ENCODE data around the gene WDR64. TPM values are rescaled to one million over a fixed set of nuclear protein-coding genes. Genes with fewer than 3 reads are reported as not detected.

WDR64 gene
- total and polyA plus RNA-seq, 2 of the 13 experiments (the other 11 are each of a cell fraction or from before 2014, with no cell fraction given) = not detected

DNA sequence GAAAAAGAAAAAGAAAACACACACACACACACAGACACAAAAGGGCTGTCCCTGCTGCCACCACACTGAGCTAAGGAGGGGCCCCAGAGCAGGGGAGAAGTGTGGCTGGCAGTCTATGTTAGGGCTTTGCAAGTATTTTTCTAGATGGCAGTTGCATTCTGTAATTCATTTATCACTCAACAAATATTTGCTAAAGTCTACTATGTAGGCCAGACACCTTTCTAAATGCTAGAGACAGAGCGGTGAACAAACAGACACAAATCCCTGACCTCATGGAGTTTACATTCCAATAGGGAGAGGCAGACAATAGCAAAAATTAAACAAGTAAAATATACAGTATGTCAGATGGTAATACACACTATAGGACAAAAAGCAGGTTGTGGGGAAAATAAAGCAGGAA lies 20.2 kb downstream of the WDR64 start:
- Histone ChIP-seq H2AFZ (ENCODE audit: low read length) (no peak overlapping the region), H3K4me1 (ENCODE audit: insufficient read depth, low read length) (peaks cover 11% of the 10 kb centered on the region), H3K4me3 (replicated peaks in 1 of 3; ENCODE audit: insufficient read depth in 1 of 3, low read depth in 2 of 3, low read length in 3 of 3) (no peak overlapping the region), H3K9me3 (ENCODE audit: low read length) (no peaks in the 10 kb centered on the region), H3K27ac (ENCODE audit: extremely low read length, insufficient read depth, low read length) (no peak overlapping the region), H3K27me3 (ENCODE audit: control insufficient read depth in 1 of 2, insufficient read depth in 2 of 2, low read length in 2 of 2) (no peaks in the 10 kb centered on the region), H3K79me2 (ENCODE audit: insufficient read depth, low read length) (no peaks in the 10 kb centered on the region), H3K36me3 (replicated peaks in 1 of 2; ENCODE audit: control insufficient read depth in 1 of 2, insufficient read depth in 2 of 2, low read length in 2 of 2) (no peaks in the 10 kb centered on the region), H4K20me1 (ENCODE audit: insufficient read depth, low read length) (no peaks in the 10 kb centered on the region), H3K4me2 (ENCODE audit: low read depth, low read length) (no peak overlapping the region), H3K9ac (ENCODE audit: insufficient read depth, low read depth, low read length) (no peak overlapping the region)
- intact Hi-C loops (cut with micrococcal nuclease; ENCODE audit: unreplicated experiment) (no loop called here), in situ Hi-C loops (cut with HindIII; ENCODE audit: extremely low pct_ligation_motif_present, low pct_unique_long_range_greater_than_20kb) (no loop called here)
- peak; percentile 96 for ATAC-seq
- CTCF ChIA-PET (ENCODE audit: low intra/inter-chr PET ratio, low total read pairs) = no interaction called here
- FAIRE-seq = no peak
- BruUV-seq (replicated peaks) = no TSS peak
- DNase-seq (ENCODE audit: low spot score) = peak; percentile 65
- 0% methylated on average over 1 of the region's 1 CpG for WGBS (ENCODE audit: low lambda C conversion rate)
- POLR2A ChIA-PET = interaction anchor here (1.4 kb wide), 1 partner anchor 31 kb away, joined by 6 read pairs; the partner anchor contains the start of genes CHML and OPN3
- TF ChIP-seq NCOA2 (CRISPR knock-in tag; IDR thresholded peaks at IDR 0.05) = 0 out of 2 replicates have a peak, but pooled peaks have one; percentile 11
- TF ChIP-seq SOX5 (CRISPR knock-in tag; IDR thresholded peaks at IDR 0.05; ENCODE audit: borderline replicate concordance) = peak; percentile 77
- peak; percentile 73 for TF ChIP-seq BCL6 (CRISPR knock-in tag; IDR thresholded peaks at IDR 0.05)
- 0 out of 2 replicates have a peak, but pooled peaks have one; percentile 21 for TF ChIP-seq NR2F6 (IDR thresholded peaks at IDR 0.05)
- no peak for TF ChIP-seq NR2F6 (CRISPR knock-in tag; IDR thresholded peaks at IDR 0.05)
- 0 out of 2 replicates have a peak, but pooled peaks have one; percentile 30 for TF ChIP-seq HNF1B (CRISPR knock-in tag; IDR thresholded peaks at IDR 0.05)
- TF ChIP-seq, protein P1, sequence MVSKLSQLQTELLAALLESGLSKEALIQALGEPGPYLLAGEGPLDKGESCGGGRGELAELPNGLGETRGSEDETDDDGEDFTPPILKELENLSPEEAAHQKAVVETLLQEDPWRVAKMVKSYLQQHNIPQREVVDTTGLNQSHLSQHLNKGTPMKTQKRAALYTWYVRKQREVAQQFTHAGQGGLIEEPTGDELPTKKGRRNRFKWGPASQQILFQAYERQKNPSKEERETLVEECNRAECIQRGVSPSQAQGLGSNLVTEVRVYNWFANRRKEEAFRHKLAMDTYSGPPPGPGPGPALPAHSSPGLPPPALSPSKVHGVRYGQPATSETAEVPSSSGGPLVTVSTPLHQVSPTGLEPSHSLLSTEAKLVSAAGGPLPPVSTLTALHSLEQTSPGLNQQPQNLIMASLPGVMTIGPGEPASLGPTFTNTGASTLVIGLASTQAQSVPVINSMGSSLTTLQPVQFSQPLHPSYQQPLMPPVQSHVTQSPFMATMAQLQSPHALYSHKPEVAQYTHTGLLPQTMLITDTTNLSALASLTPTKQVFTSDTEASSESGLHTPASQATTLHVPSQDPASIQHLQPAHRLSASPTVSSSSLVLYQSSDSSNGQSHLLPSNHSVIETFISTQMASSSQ (IDR thresholded peaks at IDR 0.05; ENCODE audit: low read depth) = peak; percentile 79
- TF ChIP-seq, protein P1 (CRISPR knock-in tag; IDR thresholded peaks at IDR 0.05; ENCODE audit: borderline replicate concordance) = peak; percentile 73; the same call in 1 of the 2 replicates
- TF ChIP-seq SAP130 (CRISPR knock-in tag; IDR thresholded peaks at IDR 0.05; ENCODE audit: low read depth) = 0 out of 2 replicates have a peak, but pooled peaks have one; percentile 8
- TF ChIP-seq, protein P2, sequence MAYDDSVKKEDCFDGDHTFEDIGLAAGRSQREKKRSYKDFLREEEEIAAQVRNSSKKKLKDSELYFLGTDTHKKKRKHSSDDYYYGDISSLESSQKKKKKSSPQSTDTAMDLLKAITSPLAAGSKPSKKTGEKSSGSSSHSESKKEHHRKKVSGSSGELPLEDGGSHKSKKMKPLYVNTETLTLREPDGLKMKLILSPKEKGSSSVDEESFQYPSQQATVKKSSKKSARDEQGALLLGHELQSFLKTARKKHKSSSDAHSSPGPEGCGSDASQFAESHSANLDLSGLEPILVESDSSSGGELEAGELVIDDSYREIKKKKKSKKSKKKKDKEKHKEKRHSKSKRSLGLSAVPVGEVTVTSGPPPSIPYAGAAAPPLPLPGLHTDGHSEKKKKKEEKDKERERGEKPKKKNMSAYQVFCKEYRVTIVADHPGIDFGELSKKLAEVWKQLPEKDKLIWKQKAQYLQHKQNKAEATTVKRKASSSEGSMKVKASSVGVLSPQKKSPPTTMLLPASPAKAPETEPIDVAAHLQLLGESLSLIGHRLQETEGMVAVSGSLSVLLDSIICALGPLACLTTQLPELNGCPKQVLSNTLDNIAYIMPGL (CRISPR knock-in tag; IDR thresholded peaks at IDR 0.05; ENCODE audit: borderline replicate concordance in 1 of 2, low read depth in 1 of 2) = no peak
- TF ChIP-seq HNRNPH1 (optimal IDR thresholded peaks at IDR 0.05; ENCODE audit: low read depth, low read length) = no peak
- TF ChIP-seq FOXP4 (CRISPR knock-in tag; IDR thresholded peaks at IDR 0.05) = 0 out of 2 replicates have a peak, but pooled peaks have one; percentile 26
- peak; percentile 79; the same call in 1 of the 2 replicates for TF ChIP-seq ZMYM2 (CRISPR knock-in tag; IDR thresholded peaks at IDR 0.05)
- TF ChIP-seq FOXA3 (CRISPR knock-in tag; IDR thresholded peaks at IDR 0.05) = peak; percentile 69
- no peak for TF ChIP-seq SOX6 (IDR thresholded peaks at IDR 0.05)
- TF ChIP-seq SOX6 (CRISPR knock-in tag; IDR thresholded peaks at IDR 0.05) = peak; percentile 91
